GM19240 (cell line): ENCODE data around the gene KHDRBS1.
"Not testable (repeated sequence)": the region's sequence is repeated elsewhere in the genome, so short reads cannot be mapped to it uniquely, and the experiment has no call there.

Source experiments
- DNase-seq: peaks from one replicate; pipeline ENCODE4 v3.0.0; 2011; ENCODE audit warnings: low spot score; ENCODE audit not compliant: insufficient read length

The KHDRBS1 gene

GRCh38 chr1:32063261-32063681 is 49.6 kb downstream of the KHDRBS1 start:
- DNase-seq, result no peak

GRCh38 chr1:32065613-32066488 is 52.2 kb downstream of the KHDRBS1 start:
- not testable (repeated sequence) for DNase-seq

- DNase-seq, result no peak
Measured at GRCh38 chr1:32066489-32066873, 52.8 kb downstream of the KHDRBS1 start.

- DNase-seq, result no peak
Measured at GRCh38 chr1:32068957-32069588, 55.4 kb downstream of the KHDRBS1 start.

- no peak for DNase-seq
Measured at GRCh38 chr1:32071758-32072621, 58.3 kb downstream of the KHDRBS1 start.

GRCh38 chr1:32072622-32073298 is 59.1 kb downstream of the KHDRBS1 start, which contains the start of gene TMEM39B:
Gene TMEM39B, plus strand, starts transcription at chr1:32072939. Its CDS starts 109 bp downstream, at chr1:32073048.
- DNase-seq, result peak; percentile 93

GRCh38 chr1:32073299-32074229 is 59.9 kb downstream of the KHDRBS1 start:
- no peak for DNase-seq

- no peak for DNase-seq
Measured at GRCh38 chr1:32074841-32075240, 61.2 kb downstream of the KHDRBS1 start.

- DNase-seq, result no peak
Measured at GRCh38 chr1:32077451-32077850, 63.8 kb downstream of the KHDRBS1 start.

GRCh38 chr1:32082022-32082421 is 68.4 kb downstream of the KHDRBS1 start:
- no peak for DNase-seq

GRCh38 chr1:32086381-32086780 is 72.7 kb downstream of the KHDRBS1 start:
- not testable (repeated sequence) for DNase-seq

- no peak for DNase-seq
Measured at GRCh38 chr1:32091176-32091575, 77.5 kb downstream of the KHDRBS1 start.

- no peak for DNase-seq
Measured at GRCh38 chr1:32091591-32091990, 77.9 kb downstream of the KHDRBS1 start.
